ENCODE data around the gene ZFHX3. TPM values are rescaled to one million over a fixed set of nuclear protein-coding genes. Genes with fewer than 3 reads are reported as not detected.

ZFHX3 gene
- total RNA-seq, 1 donor from 2014 or later: 51.4 TPM

- no peak for DNase-seq (ENCODE audit: low spot score)
Observed at GRCh38 chr16:72800524-72801161, 247.3 kb downstream of the ZFHX3 start.

- DNase-seq (ENCODE audit: low spot score): no peak
Observed at GRCh38 chr16:72798264-72798663, 249.7 kb downstream of the ZFHX3 start.

DNA sequence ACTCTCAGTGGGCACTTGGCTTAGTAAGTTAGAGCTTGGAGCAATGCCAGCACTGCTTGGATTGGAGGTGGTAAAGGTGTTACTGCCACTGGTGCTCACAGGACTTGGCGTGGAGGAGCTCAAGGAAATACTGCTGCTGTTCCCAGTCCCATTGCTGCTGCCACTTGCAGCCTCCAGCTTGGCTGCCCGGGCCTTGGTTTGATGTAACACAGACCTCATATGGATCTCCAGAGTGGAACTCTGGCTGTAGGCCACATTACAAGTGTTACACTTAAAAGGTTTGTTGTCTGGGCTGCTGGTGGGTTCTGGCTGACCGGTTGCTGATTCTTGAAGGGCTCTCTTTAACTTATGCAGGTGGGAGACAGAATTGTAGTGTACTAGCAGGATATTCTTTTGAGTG is 250.3 kb downstream of the ZFHX3 start:
- peak; percentile 28 for DNase-seq (ENCODE audit: low spot score)

GRCh38 chr16:72796222-72796621 is 251.7 kb downstream of the ZFHX3 start:
- no peak for DNase-seq (ENCODE audit: low spot score)

DNA sequence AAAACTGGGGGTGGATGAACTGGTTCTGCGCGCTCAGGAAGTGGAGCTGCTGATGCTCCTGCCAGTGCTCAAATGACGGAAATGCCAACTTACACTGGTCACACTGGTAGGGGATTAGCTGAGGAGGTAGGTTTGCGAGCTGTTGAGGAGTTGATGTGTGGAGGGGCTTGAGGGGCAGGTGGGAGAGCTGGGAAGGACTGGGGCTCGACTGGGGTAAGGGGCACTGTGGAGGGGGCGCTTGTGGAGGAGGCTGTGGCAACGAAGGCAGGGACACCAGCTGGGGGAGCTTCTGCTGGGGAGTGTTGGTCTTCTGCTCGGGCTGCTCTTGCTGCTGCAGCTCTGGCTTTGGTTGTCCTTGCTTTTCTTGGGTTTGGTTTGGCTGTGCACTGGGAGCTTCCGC is 252.9 kb downstream of the ZFHX3 start:
- DNase-seq (ENCODE audit: low spot score): no peak

- no peak for DNase-seq (ENCODE audit: low spot score)
Observed at GRCh38 chr16:72794319-72794718, 253.6 kb downstream of the ZFHX3 start.

- DNase-seq (ENCODE audit: low spot score): no peak
Observed at GRCh38 chr16:72793716-72794115, 254.2 kb downstream of the ZFHX3 start.

DNA sequence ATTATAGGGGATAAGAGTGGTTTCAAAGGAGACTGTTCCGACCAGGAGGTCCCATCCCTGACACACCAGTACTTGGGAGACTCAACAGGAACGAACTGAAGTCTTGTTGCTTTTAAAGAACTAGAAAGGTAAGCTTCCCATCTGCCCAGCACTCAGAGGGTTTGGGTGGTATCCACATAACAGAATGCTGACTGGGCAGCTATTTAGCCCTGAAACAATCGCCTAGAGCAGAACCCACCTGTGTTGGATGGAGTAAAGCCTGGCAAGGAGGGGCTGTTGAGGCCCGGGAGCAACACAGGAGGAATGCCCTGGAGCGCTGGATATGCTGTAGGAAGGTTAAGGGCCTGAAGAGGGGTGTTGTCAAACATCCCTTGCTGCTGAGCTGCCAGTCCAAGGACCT is 254.9 kb downstream of the ZFHX3 start:
- no peak for DNase-seq (ENCODE audit: low spot score)

GRCh38 chr16:72791786-72792185 is 256.1 kb downstream of the ZFHX3 start:
- DNase-seq (ENCODE audit: low spot score): no peak

DNA sequence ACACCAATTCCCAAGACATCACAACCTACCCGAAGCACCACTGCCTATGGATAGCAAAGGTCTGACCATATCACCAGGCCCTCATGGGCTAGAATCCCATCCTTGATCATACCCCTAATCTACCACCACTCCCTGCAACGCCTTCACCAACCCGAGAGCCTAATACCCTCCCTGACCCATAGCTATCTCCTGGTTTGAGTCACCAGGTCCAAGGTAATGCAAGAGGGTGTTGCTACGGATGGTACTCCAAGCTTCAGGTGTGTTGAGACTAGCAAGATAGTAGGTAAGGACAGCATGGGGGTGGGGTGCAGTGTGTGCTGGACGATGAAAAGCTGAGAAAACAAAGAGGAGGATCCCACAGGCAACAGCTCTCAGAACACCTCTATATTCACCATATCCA is 258.0 kb downstream of the ZFHX3 start:
- DNase-seq (ENCODE audit: low spot score): no peak

DNA sequence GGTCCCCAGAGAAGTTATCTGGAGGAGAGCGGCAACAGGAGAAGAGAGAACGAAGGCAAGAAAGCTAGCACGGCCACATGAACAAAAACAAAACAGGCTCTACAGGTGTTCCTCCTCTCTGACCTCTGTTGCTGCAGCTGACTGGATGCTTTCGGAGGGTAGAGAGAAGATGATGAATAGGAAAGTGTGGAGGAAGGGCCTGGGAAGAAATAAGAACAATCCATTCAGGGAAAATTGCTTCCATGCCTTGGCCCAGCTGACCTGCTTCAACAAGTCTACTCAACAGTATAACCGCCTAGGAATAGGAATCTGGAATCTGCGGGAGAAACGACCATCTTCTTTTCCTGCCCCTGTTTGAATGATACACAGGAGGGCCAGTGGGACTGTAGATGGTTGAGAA is 258.5 kb downstream of the ZFHX3 start:
- no peak for DNase-seq (ENCODE audit: low spot score)

DNA sequence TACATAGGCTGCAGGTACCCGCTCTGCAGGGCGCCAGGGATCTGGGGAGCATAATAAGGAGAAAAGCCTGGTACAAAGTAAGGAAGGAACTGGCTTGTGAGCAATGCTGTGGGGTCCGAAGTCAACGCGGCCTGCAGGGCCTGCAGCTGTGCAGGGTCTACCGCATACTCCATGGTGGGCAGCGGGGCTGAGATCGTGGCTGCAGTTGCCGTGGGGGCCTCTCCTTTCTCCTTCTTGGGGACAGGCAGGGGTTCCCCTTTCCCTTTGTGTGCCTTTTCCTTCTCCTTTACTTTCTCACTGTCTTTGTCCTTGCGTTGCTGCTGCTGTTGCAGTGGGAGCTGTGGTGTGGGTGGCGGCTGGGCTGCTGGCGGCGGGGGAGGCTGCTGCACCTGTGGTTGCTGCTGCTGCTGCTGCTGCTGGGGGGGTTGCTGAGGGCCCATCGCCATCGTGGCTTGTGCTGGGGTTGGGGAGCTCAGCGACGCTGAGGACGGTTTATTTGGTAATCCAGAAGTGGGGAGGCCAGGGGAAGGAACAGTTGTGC is 259.6 kb downstream of the ZFHX3 start:
- no peak for DNase-seq (ENCODE audit: low spot score)

- DNase-seq (ENCODE audit: low spot score): peak; percentile 83
Observed at GRCh38 chr16:72787514-72788268, 260.2 kb downstream of the ZFHX3 start.

GRCh38 chr16:72787130-72787513 is 260.8 kb downstream of the ZFHX3 start:
- DNase-seq (ENCODE audit: low spot score): no peak

DNA sequence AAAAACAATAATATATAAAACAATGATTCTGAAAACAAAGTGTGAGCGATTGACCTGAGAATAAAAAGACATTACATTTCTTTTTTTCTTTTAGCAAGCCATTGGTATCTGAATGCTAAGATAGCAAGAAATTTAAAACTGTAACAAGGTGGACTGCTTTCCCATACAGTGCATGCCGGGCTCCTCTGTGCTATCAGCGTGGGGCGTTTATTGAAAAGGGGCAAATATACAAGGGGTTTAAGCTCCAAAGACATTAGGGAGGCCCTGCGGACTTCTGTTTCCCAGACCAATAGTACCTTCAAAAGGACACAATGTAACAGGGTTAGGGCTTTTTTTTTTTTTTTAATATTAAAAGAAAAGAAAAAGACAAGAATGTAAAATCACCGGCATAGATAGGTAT is 261.3 kb downstream of the ZFHX3 start:
- no peak for DNase-seq (ENCODE audit: low spot score)

DNA sequence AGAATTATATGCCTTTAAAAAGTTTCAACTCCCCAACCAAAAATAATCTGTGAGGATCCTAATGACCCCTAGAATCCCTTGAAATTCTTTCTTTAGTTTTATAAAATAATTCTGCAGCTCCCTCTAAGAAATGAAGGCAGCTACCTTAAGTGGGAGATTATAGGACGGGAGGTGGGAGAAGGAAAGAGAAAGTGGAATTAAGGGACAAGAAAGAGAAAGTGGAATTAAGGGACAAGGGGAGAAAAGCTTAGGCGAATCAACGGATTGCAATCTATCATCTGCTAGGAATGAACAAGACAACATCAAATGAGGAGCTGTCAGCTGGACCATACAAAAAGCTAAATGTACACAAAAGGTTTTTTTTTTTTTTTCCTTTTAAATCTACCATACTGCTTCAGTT is 262.0 kb downstream of the ZFHX3 start:
- DNase-seq (ENCODE audit: low spot score): no peak

DNA sequence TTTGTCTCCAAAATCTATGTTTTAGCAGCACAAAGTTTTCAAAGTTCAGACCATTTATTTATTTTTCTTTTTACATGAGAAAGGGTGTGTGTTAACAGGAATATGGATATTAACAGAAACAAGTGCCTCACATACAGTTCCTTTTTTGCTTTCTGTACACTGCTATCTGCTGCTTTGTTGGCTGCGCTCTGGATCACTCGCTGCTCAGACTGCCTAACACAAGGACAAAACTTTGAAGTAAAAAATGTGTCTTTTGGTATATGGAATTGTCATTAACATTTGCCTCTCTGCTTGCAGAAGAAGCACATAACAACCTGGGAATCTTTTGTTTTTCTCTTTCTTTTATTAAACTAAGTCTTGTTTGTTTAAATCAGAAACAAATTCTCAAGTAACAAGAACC is 262.8 kb downstream of the ZFHX3 start:
- DNase-seq (ENCODE audit: low spot score): no peak

- no peak for DNase-seq (ENCODE audit: low spot score)
Observed at GRCh38 chr16:72783716-72784318, 264.1 kb downstream of the ZFHX3 start.

GRCh38 chr16:72769876-72770275 is 278.1 kb downstream of the ZFHX3 start:
- no peak for DNase-seq (ENCODE audit: low spot score)

- no peak for DNase-seq (ENCODE audit: low spot score)
Observed at GRCh38 chr16:72768591-72768990, 279.3 kb downstream of the ZFHX3 start.

- no peak for DNase-seq (ENCODE audit: low spot score)
Observed at GRCh38 chr16:72766506-72766905, 281.4 kb downstream of the ZFHX3 start.

DNA sequence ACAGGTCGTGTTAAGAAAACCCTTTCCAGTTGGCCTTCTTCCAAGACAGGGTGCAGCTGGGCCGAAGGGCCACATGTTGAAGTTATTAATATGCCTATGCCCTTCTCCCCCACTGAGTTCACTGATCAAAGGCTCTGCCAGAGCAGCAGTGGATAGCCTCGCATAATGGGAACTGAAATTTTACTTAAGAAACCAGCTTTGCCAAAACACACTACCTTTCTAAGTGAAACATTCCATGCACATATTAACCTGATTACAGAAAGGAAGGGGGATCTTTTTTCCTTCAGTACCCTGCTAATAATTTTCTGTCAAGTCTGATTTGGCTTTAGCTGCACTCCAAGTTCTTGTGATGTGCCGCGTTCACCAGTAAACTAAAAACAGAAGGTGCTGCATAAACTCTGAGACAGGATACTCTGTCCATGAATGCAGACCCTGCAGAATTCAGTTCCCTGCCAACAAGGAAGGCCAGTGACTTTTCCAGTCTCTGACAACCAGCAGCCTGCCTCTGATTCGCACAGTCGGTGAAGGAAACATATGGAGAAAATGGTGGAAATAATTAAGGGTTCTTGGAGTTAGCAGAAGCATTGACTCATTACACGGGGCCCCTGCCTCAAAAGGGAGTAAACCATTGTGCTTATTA is 283.8 kb downstream of the ZFHX3 start:
- DNase-seq (ENCODE audit: low spot score): no peak

All from mucosa of gallbladder (tissue), 1 donor.